Bronchial epithelial cell (primary cell): ENCODE results near the gene RAD51B. TPM values are rescaled to one million over a fixed set of nuclear protein-coding genes. Genes with fewer than 3 reads are reported as not detected.

Experiments
- DNase-seq: peaks from one replicate; pipeline ENCODE4 v3.0.0-alpha.2; 2010; ENCODE audit warnings: low read depth
- FAIRE-seq: peaks from 2 replicates; lab custom pipeline; 2011; peaks lifted over from hg19 to GRCh38; lab: Jason Lieb, UNC
- H3K27me3 ChIP-seq: 2 replicates; pipeline ENCODE4 v1.5.1; 2011; ENCODE audit warnings: low read length; ENCODE audit not compliant: control insufficient read depth, insufficient read depth
- H3K36me3 ChIP-seq: 2 replicates; pipeline ENCODE4 v1.5.1; 2011; ENCODE audit warnings: low read length; ENCODE audit not compliant: control insufficient read depth, insufficient read depth
- H3K4me3 ChIP-seq: 2 replicates; pipeline ENCODE4 v1.5.1; 2011; ENCODE audit warnings: mild to moderate bottlenecking, low read depth, low read length, control low read depth
- total RNA-seq: library from RNA; depleted of rRNA; stranded (reverse); fragments of >200 nt; gene quantifications from 2 replicates; pipeline ENCODE4 v1.2.1, GENCODE V29; 2014
- TF ChIP-seq, protein P1 (sequence below): IDR thresholded peaks from 2 replicates; pipeline ENCODE4 v1.5.1; 2011; ENCODE audit warnings: mild to moderate bottlenecking, moderate library complexity, low read length, control low read depth, inconsistent platforms; ENCODE audit not compliant: insufficient read depth, severe bottlenecking

Gene RAD51B
- total RNA-seq, 1 donor from 2014 or later, result 12.1 TPM

DNA sequence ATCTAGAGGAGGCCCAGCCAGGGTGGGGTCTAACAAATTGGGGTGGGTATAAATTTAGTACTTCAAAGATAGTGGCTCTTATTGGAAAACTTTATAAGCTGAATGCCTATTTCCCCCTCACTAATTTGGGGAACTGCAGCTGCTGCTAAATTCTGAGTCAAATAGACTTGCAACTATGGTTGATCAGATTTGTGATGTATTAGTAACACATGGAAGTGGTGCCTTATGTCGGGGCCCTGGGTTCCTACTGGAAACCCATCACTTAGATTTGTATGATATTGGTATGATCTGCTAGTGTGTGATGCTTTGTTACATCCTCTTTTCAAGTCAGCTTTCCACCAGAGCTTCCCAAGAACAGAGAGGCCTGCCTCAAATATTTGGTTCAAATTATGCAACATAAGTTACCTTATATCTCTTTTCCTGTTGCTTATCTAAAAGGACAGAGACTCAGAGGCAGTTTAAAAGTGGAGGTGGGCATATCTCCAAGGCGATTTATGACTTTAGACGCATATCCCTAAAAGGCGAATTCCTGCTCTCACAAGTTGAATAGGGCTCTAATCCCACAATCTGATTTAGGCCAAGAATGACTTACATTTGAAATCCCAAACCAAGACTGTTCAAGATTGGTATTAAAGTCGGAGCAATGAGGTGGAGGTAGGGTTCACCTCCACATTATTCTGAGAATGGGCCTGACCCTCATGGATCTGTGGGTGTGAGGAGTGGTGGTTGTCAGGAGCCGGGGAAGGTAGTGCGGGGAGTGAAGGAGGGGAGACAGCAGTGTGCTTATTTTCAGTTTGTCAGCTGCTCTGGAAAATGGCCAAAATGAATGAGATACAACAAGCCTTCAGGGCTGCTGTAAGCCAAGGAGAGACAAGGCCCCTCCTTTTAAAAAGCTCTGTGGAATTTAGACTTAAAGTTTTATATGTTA is 425.8 kb downstream of the RAD51B start:
- DNase-seq (peak; percentile 57), FAIRE-seq (no peak)
- H3K4me3 ChIP-seq, result no peak overlapping the region
- TF ChIP-seq, protein P1, sequence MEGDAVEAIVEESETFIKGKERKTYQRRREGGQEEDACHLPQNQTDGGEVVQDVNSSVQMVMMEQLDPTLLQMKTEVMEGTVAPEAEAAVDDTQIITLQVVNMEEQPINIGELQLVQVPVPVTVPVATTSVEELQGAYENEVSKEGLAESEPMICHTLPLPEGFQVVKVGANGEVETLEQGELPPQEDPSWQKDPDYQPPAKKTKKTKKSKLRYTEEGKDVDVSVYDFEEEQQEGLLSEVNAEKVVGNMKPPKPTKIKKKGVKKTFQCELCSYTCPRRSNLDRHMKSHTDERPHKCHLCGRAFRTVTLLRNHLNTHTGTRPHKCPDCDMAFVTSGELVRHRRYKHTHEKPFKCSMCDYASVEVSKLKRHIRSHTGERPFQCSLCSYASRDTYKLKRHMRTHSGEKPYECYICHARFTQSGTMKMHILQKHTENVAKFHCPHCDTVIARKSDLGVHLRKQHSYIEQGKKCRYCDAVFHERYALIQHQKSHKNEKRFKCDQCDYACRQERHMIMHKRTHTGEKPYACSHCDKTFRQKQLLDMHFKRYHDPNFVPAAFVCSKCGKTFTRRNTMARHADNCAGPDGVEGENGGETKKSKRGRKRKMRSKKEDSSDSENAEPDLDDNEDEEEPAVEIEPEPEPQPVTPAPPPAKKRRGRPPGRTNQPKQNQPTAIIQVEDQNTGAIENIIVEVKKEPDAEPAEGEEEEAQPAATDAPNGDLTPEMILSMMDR, result no peak
- no peaks in the 10 kb centered on the region for H3K27me3 ChIP-seq
- no peaks in the 10 kb centered on the region for H3K36me3 ChIP-seq

DNA sequence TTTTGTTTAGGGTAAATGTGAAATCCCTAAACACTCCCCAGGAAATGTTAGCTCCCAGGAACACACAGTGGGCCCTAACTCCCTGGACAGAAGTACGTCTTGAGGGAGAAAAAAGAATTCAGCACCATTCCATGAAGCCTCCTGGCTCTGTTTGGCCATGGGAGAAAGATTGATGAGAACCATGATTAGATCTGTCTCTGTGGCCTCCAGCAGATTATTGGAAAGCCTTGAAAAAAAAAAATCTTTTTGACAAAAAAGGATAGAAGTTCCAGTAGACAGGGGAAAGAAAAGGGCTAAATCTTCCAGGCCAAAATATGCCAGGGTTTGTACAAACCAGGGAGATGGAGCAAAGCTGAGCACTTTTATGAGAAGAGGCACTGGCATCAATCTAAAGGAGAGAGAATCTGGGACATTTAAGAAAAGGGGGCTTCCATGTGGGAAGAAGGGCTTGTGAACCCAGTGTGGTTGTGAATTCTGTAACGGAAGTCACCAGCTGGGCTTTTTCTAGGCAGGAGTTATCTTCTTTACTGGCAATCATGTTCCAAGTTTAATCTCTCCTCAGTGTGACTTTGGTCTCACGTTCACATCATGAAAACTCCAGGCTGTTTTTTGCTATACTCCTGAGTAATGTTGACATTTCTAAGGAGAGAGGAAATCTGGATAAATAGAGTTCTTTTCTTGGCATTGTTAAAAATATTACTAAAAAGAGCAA is 426.7 kb downstream of the RAD51B start:
- no peak for DNase-seq
- no peak overlapping the region for H3K4me3 ChIP-seq
- FAIRE-seq, result no peak
- TF ChIP-seq, protein P1, result no peak
- no peaks in the 10 kb centered on the region for H3K36me3 ChIP-seq
- H3K27me3 ChIP-seq, result no peaks in the 10 kb centered on the region

DNA sequence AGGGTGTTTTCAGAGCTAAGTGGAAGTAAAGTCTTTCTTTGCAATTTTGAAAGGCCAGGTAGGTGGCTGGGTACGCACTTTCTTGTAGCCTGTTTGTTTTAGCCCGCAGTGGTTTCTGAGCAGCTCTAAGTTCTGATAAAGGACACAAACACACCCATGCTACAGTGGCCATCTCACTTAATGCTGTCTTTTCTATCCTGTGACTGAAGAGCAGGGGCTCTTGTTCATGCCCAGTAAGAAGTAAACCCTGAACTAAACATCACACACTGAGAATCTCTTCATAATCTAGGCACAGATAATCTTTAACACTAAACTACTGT is 427.2 kb downstream of the RAD51B start:
- no peak for DNase-seq
- TF ChIP-seq, protein P1, result no peak
- Histone ChIP-seq H3K36me3 (no peaks in the 10 kb centered on the region), H3K4me3 (no peak overlapping the region), H3K27me3 (no peaks in the 10 kb centered on the region)
- no peak for FAIRE-seq

DNA sequence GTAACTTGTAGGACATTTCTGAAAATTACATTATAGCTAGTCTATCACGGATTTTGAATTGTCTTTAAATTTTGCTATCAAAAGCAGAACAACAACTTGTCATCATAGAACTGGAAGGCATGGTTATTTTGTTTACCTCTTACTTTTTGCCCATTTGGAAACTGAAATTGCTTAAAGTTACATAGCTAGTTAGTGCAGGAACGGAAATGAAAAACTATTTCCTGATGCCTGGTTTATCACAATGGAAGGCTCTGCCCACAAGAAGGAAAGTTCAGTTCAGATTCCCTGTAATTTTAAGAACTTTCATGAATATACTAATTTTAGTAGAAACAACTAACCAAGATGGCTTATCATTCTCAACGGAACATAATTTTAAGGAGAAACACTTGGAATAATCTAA is 427.7 kb downstream of the RAD51B start:
- Histone ChIP-seq H3K4me3 (no peak overlapping the region), H3K36me3 (no peaks in the 10 kb centered on the region), H3K27me3 (no peaks in the 10 kb centered on the region)
- DNase-seq (no peak), FAIRE-seq (no peak)
- TF ChIP-seq, protein P1, result no peak

DNA sequence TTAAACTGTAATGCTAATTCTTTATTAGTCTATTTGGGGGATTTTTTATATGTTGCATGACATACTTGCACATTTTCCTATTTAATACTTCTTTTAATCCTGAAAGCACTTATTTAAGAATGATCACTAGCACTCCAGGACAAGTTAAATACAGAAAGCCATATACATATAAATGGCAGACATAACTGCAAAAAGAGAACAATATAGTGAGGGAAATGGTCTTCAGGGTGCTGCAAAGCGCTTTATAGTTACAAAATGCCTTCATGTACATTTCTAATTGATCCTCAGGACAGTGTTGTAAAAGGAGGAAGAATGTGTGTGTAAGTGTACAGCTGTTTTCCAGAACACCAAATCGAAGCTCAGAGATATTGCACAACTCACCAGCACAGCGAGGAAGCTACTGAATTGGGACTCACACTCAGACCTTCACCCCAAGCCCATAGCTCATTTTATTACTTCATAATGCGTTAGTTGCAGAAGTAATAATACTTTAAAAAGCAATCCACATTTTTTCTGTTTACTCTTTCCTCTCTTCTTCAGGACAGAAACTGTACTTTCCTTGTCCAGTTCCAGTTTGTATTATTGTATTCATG is 428.2 kb downstream of the RAD51B start:
- FAIRE-seq (no peak), DNase-seq (no peak)
- TF ChIP-seq, protein P1, result no peak
- no peaks in the 10 kb centered on the region for H3K36me3 ChIP-seq
- no peak overlapping the region for H3K4me3 ChIP-seq
- no peaks in the 10 kb centered on the region for H3K27me3 ChIP-seq
